ENCODE data around the gene DAP. TPM values are rescaled to one million over a fixed set of nuclear protein-coding genes. Genes with fewer than 3 reads are reported as not detected.
"Not testable (repeated sequence)": the region's sequence is repeated elsewhere in the genome, so short reads cannot be mapped to it uniquely, and the experiment has no call there.

DAP gene
- total and polyA plus RNA-seq, 12 donors = 14.2 to 52.5 (median 28.0) TPM

DNA sequence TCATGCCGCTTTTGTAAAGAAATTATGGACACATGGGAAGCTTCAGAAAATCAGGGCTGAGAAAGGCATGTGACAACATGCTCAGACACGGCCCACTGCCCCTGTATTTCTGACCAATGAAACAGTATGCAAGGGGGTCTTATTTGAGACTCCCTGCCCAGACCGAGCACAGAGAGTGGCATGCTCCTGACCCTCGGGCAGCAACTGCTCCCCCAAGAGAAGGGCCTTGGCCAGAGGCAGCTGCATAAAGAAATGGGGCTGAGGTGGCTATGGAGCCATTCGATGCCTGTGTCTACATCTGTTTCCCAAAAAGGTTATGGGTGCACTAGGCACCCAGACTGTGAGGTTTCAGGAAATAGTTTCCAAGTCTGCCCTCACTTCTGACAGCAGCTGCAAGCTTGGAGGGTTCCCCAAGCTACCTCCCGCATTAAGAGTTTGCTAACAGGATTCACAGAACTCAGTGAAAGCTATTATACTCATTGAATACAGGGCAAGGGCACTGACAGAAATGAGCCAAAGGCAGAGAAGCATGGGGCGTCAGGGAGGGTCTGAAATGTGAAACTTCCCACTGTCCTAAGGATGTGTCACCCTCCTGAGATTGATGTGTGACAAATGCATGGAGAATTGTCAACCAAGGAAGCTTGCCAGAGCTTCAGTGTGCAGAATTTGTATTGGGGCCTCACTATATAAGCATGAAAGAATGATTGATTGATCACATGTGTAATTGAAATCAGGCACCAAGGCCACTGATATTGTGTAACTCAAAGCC, 94.3 kb downstream of the DAP start:
- intact Hi-C loops (cut with DNase I) = no loop called here
- Histone ChIP-seq H3K27ac (no peak overlapping the region), H3K4me1 (peaks cover 0 to 12% (median 9%) of the 10 kb centered on the region in 9 donors), H3K9me3 (no peaks in the 10 kb centered on the region), H3K4me3 (no peak overlapping the region), H3K36me3 (no peaks in the 10 kb centered on the region), H3K27me3 (no peaks in the 10 kb centered on the region)
- TF ChIP-seq, protein P1, sequence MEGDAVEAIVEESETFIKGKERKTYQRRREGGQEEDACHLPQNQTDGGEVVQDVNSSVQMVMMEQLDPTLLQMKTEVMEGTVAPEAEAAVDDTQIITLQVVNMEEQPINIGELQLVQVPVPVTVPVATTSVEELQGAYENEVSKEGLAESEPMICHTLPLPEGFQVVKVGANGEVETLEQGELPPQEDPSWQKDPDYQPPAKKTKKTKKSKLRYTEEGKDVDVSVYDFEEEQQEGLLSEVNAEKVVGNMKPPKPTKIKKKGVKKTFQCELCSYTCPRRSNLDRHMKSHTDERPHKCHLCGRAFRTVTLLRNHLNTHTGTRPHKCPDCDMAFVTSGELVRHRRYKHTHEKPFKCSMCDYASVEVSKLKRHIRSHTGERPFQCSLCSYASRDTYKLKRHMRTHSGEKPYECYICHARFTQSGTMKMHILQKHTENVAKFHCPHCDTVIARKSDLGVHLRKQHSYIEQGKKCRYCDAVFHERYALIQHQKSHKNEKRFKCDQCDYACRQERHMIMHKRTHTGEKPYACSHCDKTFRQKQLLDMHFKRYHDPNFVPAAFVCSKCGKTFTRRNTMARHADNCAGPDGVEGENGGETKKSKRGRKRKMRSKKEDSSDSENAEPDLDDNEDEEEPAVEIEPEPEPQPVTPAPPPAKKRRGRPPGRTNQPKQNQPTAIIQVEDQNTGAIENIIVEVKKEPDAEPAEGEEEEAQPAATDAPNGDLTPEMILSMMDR (IDR thresholded peaks at IDR 0.05) = no peak
- DNase-seq (no peak), ATAC-seq (no peak)
- WGBS, 2 donors = 90 to 96% methylated on average over 7 of the region's 7 CpGs

DNA sequence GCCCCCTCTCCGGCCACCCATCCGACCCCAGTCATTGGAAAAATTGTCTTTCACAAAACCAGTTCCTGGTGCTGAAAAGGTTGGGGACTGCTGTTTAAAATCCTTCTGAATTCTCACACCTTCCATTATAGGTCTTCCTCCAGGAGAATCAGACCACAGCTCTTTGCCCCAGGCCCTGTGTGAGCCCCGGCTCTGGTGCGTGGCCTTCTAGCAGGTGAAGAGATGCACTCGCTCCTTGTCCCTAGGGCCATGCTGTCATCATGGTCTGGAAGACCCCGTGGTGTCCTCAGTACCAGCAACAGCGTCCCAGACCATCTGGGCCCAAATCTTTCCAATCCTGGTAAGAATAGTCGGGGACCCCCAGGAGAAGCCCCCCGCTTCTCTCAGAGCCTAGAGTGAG, 95.2 kb downstream of the DAP start:
- H3K36me3 ChIP-seq = no peaks in the 10 kb centered on the region
- no peak overlapping the region for H3K27ac ChIP-seq
- H3K27me3 ChIP-seq = no peaks in the 10 kb centered on the region
- no peaks in the 10 kb centered on the region for H3K9me3 ChIP-seq
- DNase-seq = no peak
- ATAC-seq = no peak
- 93 to 96% methylated on average over 9 of the region's 9 CpGs for WGBS, 2 donors
- no peak overlapping the region for H3K4me3 ChIP-seq
- H3K4me1 ChIP-seq = peaks cover 0 to 12% (median 9%) of the 10 kb centered on the region in 9 donors
- TF ChIP-seq, protein P1 (IDR thresholded peaks at IDR 0.05) = no peak
- intact Hi-C loops (cut with DNase I) = no loop called here

DNA sequence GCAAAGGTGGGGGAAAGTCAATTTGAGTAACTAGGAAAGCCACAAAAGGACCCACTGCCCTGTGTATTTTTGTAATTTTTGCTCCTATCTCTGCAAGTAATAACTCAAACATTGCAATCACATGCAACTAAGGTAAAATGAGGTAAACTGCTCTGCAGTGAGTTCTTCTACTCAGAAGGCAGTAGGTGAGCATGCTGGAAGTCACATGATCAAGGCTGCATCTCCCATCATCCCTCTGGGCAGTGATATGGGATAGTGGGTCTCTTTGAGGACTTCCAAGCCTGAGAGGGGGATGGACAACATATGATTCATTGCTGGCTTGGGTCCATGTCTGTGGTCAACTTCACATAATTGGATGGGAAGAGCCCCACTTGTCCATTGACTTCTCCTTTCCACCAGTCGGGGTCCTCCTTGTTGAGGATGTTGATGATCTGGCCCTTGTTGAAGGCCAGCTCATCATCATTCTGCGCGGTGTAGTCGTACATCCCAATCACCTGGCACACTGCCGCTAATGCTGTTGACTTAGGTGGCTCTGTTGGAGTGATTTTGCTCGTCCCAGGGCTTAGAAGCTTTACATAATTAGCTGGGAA, 96.8 kb downstream of the DAP start:
- H3K27ac ChIP-seq; ATAC-seq; H3K4me3 ChIP-seq; H3K27me3 ChIP-seq; DNase-seq; H3K9me3 ChIP-seq; intact Hi-C loops (cut with DNase I); H3K36me3 ChIP-seq: not testable (repeated sequence)
- H3K4me1 ChIP-seq = peaks cover 0 to 12% (median 9%) of the 10 kb centered on the region in 9 donors
- 91 to 93% methylated on average over 6 of the region's 6 CpGs for WGBS, 2 donors

DNA sequence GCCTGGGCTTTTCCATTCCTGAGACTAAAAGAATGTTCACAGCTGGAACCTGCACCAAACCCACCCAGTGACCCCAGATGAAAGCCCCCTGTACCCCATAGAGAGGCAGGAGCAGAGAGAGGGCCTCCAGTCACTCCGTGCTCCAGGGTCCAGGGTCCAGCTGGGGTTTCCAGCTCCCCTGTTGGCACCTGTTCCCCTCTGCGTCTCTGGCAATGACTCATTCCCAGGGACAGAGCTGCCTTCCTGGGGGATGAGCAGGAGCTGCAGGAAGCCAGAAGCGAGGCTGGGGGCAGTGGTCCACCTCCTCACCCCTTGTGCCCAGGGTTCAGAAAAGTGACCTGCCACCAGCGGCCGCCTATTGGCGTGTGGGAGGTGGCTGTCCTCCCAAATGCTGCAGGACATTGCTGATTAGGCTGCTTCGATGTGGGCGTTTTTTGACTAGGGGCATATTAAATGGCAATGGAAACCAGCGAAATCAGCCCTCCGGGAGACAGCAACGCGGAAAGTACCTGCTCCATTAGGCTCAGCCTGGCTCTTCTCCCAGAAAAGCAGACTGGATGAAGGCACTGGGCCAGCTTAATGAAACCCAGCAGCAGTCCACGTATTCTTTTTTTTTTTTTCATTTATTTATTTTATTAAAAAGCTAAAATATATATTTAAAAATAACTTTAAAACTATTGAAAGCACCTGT, 97.4 kb downstream of the DAP start:
- TF ChIP-seq, protein P1 (IDR thresholded peaks at IDR 0.05) = no peak
- intact Hi-C loops (cut with DNase I) = no loop called here
- Histone ChIP-seq H3K4me1 (peaks cover 0 to 12% (median 9%) of the 10 kb centered on the region in 9 donors), H3K9me3 (no peaks in the 10 kb centered on the region), H3K27me3 (no peaks in the 10 kb centered on the region), H3K27ac (no peak overlapping the region), H3K36me3 (no peaks in the 10 kb centered on the region), H3K4me3 (peak overlapping the region in 1 of 10 donors; percentile 1)
- ATAC-seq = peak in 7 of 8 donors; percentile 19 to 71 (median 50)
- DNase-seq = peak in 1 of 2 donors; percentile 42
- WGBS, 2 donors = 37 to 45% methylated on average over 13 of the region's 13 CpGs
